Caco-2 (cell line): ENCODE measurements around the gene HID1. TPM values are rescaled to one million over a fixed set of nuclear protein-coding genes. Genes with fewer than 3 reads are reported as not detected.
A peak's percentile ranks its signal among the peaks of the same experiment; 100 is the strongest.

ENCODE experiments used
- BruUV-seq: library from RNA; stranded (reverse); fragments of 400-500 nt; replicated peaks from 2 replicates; lab custom pipeline; 2021; lab: Mats Ljungman, UMichigan
- CTCF ChIA-PET: fragments of 300-600 bp; sonication (Branson Sonifier 250); formaldehyde crosslinking; loops from one replicate; lab custom pipeline; 2022; ENCODE audit warnings: antibody characterized with exemption; lab: Charles Lee
- POLR2A ChIA-PET: fragments of 300-600 bp; sonication (Branson Sonifier 250); formaldehyde crosslinking; loops from one replicate; lab custom pipeline; 2022; ENCODE audit warnings: antibody characterized with exemption; lab: Charles Lee
- DNase-seq, 2 experiments: peaks; one replicate each; pipeline versions ENCODE4 v3.0.0 to v3.0.0-alpha.2; 2020 to 2022
- H3K27me3 ChIP-seq: replicated peaks from 2 replicates; pipeline ENCODE4 v1.6.0; 2011; ENCODE audit warnings: low read length; ENCODE audit not compliant: control insufficient read depth, insufficient read depth
- H3K36me3 ChIP-seq: 2 replicates; pipeline ENCODE4 v1.5.1; 2011; ENCODE audit warnings: low read length; ENCODE audit not compliant: control insufficient read depth, insufficient read depth
- H3K4me1 ChIP-seq: fragments of 250-450 bp; sonication (Bioruptor Pico); 2 replicates; pipeline ENCODE4 v1.5.1; 2020; ENCODE audit warnings: mild to moderate bottlenecking
- H3K4me3 ChIP-seq: 2 replicates; pipeline ENCODE4 v1.5.1; 2011; ENCODE audit warnings: low read depth, mild to moderate bottlenecking, control low read depth, low read length
- H3K9me3 ChIP-seq: fragments of 250-450 bp; sonication (Bioruptor Pico); 2 replicates; pipeline ENCODE4 v1.5.1; 2020; ENCODE audit warnings: mild to moderate bottlenecking, moderate library complexity
- H3K27ac Mint-ChIP-seq: one replicate; pipeline ENCODE4 v1.8.0; 2022; ENCODE audit warnings: mixed read lengths; ENCODE audit not compliant: unreplicated experiment
- H3K27me3 Mint-ChIP-seq: one replicate; pipeline ENCODE4 v1.8.0; 2022; ENCODE audit warnings: mixed read lengths; ENCODE audit not compliant: insufficient read depth, unreplicated experiment
- H3K36me3 Mint-ChIP-seq: one replicate; pipeline ENCODE4 v1.8.0; 2022; ENCODE audit warnings: mild to moderate bottlenecking, mixed read lengths; ENCODE audit not compliant: insufficient read depth, unreplicated experiment
- H3K4me1 Mint-ChIP-seq: one replicate; pipeline ENCODE4 v1.8.0; 2022; ENCODE audit warnings: low read depth, mixed read lengths; ENCODE audit not compliant: unreplicated experiment
- H3K4me3 Mint-ChIP-seq: one replicate; pipeline ENCODE4 v1.8.0; 2022; ENCODE audit warnings: mild to moderate bottlenecking, moderate library complexity, mixed read lengths; ENCODE audit not compliant: unreplicated experiment
- H3K9me3 Mint-ChIP-seq: one replicate; pipeline ENCODE4 v1.8.0; 2022; ENCODE audit warnings: mixed read lengths; ENCODE audit not compliant: unreplicated experiment
- intact Hi-C: fragments of 100-400 bp; cut with micrococcal nuclease; formaldehyde crosslinking; loops from one replicate; pipeline ENCODE4 v1.10.0; 2022; ENCODE audit not compliant: unreplicated experiment
- total RNA-seq: library from RNA; stranded (reverse); gene quantifications from 2 replicates; pipeline ENCODE4 v1.2.3, GENCODE V29; 2022
- TF ChIP-seq, protein P1 (sequence below), 2 experiments: fragments of 200-600 bp in 1 of 2; IDR thresholded peaks; 1 replicate in 1 of 2; 2 replicates in 1 of 2; pipeline versions ENCODE4 v1.5.1 to v1.8.0; 2011 to 2022; ENCODE audit warnings: antibody characterized with exemption in 1 of 2, control low read depth in 1 of 2, inconsistent platforms in 1 of 2, low read depth in 1 of 2, low read length in 1 of 2, mild to moderate bottlenecking in 1 of 2, moderate library complexity in 1 of 2; ENCODE audit not compliant: insufficient read depth in 1 of 2, severe bottlenecking in 1 of 2, unreplicated experiment in 1 of 2

Gene HID1
- total RNA-seq, 1 experiment from 2014 or later = 29.8 TPM

DNA sequence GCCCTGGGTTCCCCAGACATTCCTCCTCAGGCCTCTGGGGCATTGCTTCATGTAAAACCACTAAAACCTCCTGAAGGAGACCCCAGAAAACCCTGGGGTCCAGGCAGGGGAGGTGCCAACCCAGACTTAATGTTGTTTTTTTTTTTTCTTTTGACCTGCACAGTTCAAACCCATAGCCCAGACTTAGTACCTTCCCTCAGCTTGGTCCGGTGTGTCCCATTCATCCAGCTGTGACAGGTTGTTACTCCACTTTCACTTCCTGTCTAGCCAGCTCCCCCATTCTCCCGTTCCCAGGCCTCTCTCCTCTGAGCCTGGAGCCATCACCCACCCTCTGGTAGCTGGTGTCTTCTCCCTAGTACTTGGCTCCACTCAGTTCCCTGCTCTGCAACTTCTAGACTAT, 19.7 kb upstream of the HID1 start:
- no peaks in the 10 kb centered on the region for H3K9me3 Mint-ChIP-seq

DNA sequence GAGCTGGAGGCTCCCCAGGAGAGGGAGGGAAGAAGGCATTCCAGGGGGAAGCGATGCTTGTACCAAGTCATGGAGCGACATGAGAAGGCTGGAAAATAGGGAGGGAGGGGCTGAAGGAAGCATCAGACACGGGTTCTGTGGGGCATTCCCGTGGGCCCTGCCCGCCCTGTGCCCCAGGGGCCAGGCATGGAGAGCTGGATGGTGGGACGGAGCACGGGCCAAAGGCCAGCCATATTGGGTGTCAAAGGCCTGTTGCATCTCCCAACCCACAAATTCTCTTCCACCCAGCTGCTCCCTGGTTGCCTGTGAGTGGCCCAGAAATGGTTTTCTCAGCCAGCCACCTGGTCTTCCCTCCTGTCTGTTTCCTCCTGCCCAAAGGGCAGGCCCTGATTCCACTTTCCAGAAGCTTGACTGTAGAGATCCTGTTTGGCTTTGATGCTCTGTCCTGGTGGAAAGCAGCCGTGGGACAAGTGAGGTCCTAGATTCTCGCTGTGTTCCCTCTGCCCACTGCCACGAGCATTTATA, 18.1 kb upstream of the HID1 start:
- ChIA-PET POLR2A (interaction anchor here (3.7 kb wide), 1 partner anchor 22 kb away, joined by 33 read pairs; the partner anchor contains the start of gene MRPL58), CTCF (interaction anchor here (1.7 kb wide), 1 partner anchor 22 kb away, joined by 12 read pairs; the partner anchor contains the start of gene MRPL58)
- peaks cover 7% of the 10 kb centered on the region for H3K36me3 Mint-ChIP-seq
- Histone ChIP-seq H3K9me3 (no peaks in the 10 kb centered on the region), H3K4me3 (no peak overlapping the region), H3K36me3 (peaks cover 3% of the 10 kb centered on the region; the same call in 1 of the 2 replicates), H3K4me1 (peaks cover 59% of the 10 kb centered on the region), H3K27me3 (no peaks in the 10 kb centered on the region)
- peak overlapping the region; percentile 90 for H3K27ac Mint-ChIP-seq
- intact Hi-C loops = no loop called here
- peaks cover 40% of the 10 kb centered on the region for H3K4me1 Mint-ChIP-seq
- H3K27me3 Mint-ChIP-seq = no peaks in the 10 kb centered on the region
- H3K9me3 Mint-ChIP-seq = no peaks in the 10 kb centered on the region
- TF ChIP-seq, protein P1, sequence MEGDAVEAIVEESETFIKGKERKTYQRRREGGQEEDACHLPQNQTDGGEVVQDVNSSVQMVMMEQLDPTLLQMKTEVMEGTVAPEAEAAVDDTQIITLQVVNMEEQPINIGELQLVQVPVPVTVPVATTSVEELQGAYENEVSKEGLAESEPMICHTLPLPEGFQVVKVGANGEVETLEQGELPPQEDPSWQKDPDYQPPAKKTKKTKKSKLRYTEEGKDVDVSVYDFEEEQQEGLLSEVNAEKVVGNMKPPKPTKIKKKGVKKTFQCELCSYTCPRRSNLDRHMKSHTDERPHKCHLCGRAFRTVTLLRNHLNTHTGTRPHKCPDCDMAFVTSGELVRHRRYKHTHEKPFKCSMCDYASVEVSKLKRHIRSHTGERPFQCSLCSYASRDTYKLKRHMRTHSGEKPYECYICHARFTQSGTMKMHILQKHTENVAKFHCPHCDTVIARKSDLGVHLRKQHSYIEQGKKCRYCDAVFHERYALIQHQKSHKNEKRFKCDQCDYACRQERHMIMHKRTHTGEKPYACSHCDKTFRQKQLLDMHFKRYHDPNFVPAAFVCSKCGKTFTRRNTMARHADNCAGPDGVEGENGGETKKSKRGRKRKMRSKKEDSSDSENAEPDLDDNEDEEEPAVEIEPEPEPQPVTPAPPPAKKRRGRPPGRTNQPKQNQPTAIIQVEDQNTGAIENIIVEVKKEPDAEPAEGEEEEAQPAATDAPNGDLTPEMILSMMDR (IDR thresholded peaks at IDR 0.05; ENCODE audit: insufficient read depth in 1 of 2, low read depth in 1 of 2, low read length in 1 of 2, severe bottlenecking in 1 of 2, unreplicated experiment in 1 of 2) = no peak
- no peak overlapping the region for H3K4me3 Mint-ChIP-seq
- DNase-seq = no peak
- BruUV-seq = no TSS peak

More for the DNA sequence above, 19.7 kb upstream of the HID1 start:
- intact Hi-C loops = no loop called here
- H3K4me3 ChIP-seq = no peak overlapping the region
- Mint-ChIP-seq H3K27me3 (no peaks in the 10 kb centered on the region), H3K4me3 (peak overlapping the region; percentile 22), H3K27ac (peak overlapping the region; percentile 90), H3K36me3 (peaks cover 12% of the 10 kb centered on the region), H3K4me1 (peaks cover 39% of the 10 kb centered on the region)
- H3K4me1 ChIP-seq = peaks cover 59% of the 10 kb centered on the region
- H3K9me3 ChIP-seq = no peaks in the 10 kb centered on the region
- H3K36me3 ChIP-seq = peaks cover 3% of the 10 kb centered on the region; the same call in 1 of the 2 replicates
- TF ChIP-seq, protein P1 (IDR thresholded peaks at IDR 0.05; ENCODE audit: insufficient read depth in 1 of 2, low read depth in 1 of 2, low read length in 1 of 2, severe bottlenecking in 1 of 2, unreplicated experiment in 1 of 2) = no peak
- POLR2A ChIA-PET = interaction anchor here (0.6 to 1.7 kb wide), 5 partner anchors 11 to 149 kb away, joined by 3 to 10 read pairs (median 6); partner anchors contain the start of genes FDXR and MRPL58
- CTCF ChIA-PET = interaction anchor here (0.6 to 1.7 kb wide), 5 partner anchors 18 to 68 kb away, joined by 3 to 12 read pairs (median 4); partner anchors contain the start of genes HID1 and MRPL58
- no peaks in the 10 kb centered on the region for H3K27me3 ChIP-seq
- no peak for DNase-seq
- no TSS peak for BruUV-seq

DNA sequence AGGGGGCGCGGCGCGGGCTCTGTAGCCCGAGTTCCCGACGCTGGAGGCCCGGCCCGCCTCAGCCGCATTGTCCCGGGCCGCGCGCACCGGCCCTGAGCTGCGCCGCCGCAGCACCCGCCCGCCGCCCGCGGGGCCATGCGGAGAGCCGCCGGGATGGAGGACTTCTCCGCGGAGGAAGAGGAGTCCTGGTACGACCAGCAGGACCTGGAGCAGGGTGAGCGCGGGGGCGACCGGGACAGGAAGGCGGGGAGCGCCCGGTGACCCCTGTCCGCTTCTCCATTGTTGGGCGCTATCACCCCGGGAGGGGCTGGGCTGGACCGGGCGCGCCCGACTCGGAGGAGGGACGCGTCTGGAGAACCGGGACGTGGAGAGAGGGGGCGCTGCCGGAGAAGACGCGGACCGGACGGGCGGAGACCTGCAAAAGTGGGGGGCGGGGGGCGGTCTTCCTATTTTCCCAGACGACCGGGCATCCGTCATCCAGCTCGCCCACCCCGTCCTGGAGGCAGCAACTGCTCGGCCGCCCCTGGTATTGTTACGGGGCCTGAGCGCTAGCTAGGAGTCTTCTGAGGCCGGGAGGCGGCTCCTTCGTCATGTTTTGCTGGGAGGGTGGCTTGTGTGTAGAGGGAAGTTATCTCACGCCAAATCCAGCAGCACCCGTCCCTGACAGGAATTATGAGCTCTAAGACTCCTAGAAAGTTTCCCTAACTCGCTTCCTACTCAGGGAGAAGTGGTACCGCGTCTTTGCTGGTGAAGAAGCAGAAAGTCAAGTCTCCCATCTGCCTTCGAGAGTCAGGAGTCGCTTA, 15.6 kb upstream of the HID1 start:
- Mint-ChIP-seq H3K4me1 (peaks cover 30% of the 10 kb centered on the region), H3K27ac (peak overlapping the region; percentile 53), H3K36me3 (no peaks in the 10 kb centered on the region), H3K4me3 (peak overlapping the region; percentile 81), H3K27me3 (no peaks in the 10 kb centered on the region), H3K9me3 (no peaks in the 10 kb centered on the region)
- Histone ChIP-seq H3K4me1 (peaks cover 41% of the 10 kb centered on the region), H3K4me3 (peak overlapping the region; percentile 70), H3K9me3 (no peaks in the 10 kb centered on the region), H3K36me3 (peaks cover 1% of the 10 kb centered on the region; the same call in 1 of the 2 replicates), H3K27me3 (no peaks in the 10 kb centered on the region)
- DNase-seq = peak; percentile 69 to 82
- TF ChIP-seq, protein P1 (IDR thresholded peaks at IDR 0.05; ENCODE audit: insufficient read depth in 1 of 2, low read depth in 1 of 2, low read length in 1 of 2, severe bottlenecking in 1 of 2, unreplicated experiment in 1 of 2) = peak; percentile 30 to 61
- BruUV-seq = TSS peak; percentile 79
- intact Hi-C loops = loop anchor here (1.0 to 2.0 kb wide), 3 partner anchors 18 to 47 kb away; partner anchors contain the start of gene MRPL58
- ChIA-PET CTCF (interaction anchor here (0.7 to 2.6 kb wide), 14 partner anchors 10 to 115 kb away, joined by 3 to 29 read pairs (median 5); partner anchors contain the start of genes FDXR, HID1 and MRPL58), POLR2A (interaction anchor here (0.5 to 3.7 kb wide), 9 partner anchors 12 to 237 kb away, joined by 3 to 33 read pairs (median 4); partner anchors contain the start of genes HID1 and MRPL58)
